Stimulated activated CD8-positive, alpha-beta memory T cell treated with anti-CD3 and anti-CD28 coated beads, Interleukin-7, amount 100 ng/mL, for 4 hours (primary cell): ENCODE data around the gene ZDHHC11B.
"Not testable (repeated sequence)": the region's sequence is repeated elsewhere in the genome, so short reads cannot be mapped to it uniquely, and the experiment has no call there.

Source experiments
- DNase-seq, 2 donors: peaks; one replicate each; pipeline ENCODE4 v3.0.0-alpha.2; 2020; ENCODE audit warnings: low read depth in 2 of 2

Gene ZDHHC11B

DNA sequence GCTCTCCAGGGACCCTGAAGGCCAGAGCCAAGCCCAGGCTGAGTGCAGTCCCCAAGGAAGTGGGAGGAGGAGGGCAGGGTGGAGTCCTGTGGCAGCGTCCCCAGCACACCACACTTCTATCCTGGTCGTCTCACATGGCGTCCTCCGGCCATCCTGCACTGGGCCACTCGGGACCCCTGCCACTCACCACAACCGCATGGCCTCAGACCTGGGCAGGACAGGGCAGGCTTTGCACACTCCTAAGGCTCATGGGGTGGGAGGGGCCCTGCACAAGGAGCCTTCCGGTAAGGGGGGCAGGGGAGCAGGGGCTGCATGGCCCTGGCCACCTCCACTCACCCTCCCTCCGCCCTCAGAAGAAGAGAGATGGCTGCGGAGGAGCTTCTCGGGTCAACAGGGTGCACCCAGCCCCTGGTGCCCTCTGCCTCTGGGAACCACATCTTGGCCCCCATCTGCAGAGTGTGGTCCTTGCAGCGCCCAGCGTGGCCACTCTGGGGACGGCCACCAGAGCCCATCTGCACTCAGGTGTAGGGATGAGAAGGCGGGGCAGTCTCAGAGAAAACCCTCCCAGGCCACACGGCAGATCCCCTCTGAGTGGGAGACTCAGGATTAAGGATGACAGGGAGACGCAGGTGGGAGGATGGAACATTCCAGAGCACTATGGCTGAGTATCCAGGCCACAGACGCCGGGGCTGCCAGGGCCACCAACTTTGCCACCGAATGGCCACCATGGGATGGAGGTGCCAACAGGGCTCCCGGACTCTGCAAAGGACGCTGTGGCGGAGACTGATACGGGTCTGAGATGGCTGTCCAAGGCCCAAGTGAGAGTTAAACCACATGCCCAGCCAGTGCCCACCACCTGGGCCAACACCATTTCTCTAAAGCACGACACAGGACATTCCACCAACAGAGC is 99.0 kb downstream of the ZDHHC11B start:
- DNase-seq = no peak

DNA sequence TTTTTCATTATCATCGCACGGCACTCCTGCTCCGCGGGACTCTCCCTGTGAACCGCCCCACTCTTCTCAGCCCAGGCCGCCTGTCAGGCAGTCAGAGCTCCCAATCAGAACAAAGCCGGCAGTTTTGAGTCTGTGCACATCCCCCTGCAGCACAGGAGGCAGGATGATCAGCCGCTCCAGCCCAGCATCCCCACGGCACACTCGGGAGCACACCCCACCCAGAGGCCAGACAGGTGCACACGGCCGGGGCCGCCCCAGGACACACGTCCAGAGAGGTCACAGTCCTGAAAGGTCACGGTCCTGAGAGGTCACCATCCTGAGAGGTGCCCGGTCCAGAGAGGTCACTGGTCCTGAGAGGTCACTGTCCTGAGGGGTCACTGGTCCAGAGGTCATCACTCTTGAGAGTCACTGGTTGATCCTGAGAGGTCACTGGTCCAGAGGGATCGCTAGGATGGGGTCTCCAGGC is 99.7 kb downstream of the ZDHHC11B start:
- no peak for DNase-seq

DNA sequence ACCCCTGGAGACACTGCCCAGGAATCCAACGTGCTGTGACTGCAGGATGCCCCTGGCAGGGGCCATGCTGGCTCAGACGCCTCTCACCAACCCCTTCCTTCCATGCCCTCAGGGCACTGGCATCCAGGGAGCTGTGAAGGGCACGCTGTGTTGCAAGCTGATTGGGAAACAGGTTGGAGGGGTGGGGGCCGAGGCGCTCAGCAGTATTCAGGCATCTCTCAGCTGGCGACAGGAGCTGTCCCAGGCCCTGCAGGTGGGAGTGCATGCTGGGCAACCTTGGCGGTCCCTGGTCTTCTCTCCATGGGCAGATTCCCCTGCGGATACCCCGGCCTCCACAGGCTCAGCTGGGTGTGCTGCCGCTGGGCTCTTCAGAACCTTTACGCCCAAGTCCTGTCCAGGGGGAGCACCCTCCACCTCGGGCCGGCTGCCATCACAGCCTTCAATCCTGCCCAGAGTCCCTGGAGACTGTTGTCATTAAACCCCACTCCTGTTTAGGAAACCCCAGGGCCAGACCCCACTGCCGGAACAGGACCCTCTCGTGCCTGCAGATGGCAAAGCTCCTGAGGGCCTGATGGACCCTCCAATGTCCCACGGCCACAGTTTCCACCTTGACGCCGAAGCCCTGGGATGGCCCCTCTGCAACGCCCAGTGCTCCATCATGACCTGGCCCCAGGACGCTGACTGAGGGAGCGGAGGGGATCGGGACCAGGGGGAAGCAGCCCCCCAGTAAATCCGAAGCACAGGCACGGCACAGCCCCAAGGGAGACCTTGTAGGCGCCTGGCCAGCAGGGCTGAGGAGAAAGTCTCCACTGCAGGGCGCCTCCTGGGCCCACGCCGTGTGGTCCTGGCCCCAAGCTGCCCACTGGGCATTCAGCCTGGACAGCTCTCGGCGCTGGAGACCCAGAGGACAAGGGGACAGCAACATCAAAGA is 100.7 kb downstream of the ZDHHC11B start:
- no peak for DNase-seq

DNA sequence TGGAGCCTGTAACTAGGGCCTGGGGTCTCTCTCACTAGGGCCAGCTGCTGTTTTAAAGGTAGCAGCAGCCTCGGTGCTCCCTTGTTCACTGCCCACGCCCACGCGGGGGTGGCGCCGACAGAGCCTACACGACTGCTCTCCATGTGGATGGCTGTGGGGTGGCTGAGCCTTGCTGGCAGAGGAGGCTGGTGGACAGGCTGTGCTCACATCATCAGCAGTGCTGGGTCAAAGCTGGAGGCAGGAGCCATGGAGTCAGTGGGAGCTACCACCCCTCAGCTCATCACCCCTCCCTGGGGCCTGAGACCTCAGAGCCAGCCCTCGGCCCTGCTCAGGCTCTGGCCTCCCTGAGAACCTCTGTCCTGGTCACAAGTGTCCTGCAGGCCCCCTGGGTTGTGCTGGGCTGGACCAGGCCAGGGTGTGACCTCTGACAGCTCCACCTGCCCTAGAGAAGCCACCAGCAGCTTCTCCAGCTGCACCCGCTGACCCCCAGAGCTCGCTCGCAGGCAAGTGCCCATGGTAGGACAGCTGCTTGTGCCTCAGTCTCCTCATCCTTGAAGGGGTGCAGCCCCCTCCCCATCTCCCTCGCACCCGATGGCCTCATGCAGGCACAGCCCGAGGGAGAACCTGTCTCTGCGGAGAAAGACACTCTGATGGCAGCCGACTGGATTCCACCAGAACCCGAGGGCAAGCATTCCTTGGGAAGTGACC is 101.7 kb downstream of the ZDHHC11B start:
- DNase-seq = not testable (repeated sequence)

DNA sequence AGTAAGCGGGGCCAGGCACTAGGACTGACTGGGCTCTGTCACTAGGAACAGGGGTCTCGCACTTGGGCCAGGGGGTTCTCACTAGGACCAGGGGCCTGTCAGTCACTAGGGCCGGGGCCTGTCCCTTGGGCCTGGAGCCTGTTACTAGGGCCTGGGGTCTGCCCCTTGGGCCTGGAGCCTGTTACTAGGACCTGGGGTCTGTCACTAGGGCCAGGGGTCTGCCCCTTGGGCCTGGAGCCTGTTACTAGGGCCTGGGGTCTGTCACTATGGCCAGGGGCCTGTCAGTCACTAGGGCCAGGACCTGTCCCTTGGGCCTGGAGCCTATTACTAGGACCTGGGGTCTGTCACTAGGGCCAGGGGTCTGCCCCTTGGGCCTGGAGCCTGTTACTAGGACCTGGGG is 102.3 kb downstream of the ZDHHC11B start:
- DNase-seq = not testable (repeated sequence)

DNA sequence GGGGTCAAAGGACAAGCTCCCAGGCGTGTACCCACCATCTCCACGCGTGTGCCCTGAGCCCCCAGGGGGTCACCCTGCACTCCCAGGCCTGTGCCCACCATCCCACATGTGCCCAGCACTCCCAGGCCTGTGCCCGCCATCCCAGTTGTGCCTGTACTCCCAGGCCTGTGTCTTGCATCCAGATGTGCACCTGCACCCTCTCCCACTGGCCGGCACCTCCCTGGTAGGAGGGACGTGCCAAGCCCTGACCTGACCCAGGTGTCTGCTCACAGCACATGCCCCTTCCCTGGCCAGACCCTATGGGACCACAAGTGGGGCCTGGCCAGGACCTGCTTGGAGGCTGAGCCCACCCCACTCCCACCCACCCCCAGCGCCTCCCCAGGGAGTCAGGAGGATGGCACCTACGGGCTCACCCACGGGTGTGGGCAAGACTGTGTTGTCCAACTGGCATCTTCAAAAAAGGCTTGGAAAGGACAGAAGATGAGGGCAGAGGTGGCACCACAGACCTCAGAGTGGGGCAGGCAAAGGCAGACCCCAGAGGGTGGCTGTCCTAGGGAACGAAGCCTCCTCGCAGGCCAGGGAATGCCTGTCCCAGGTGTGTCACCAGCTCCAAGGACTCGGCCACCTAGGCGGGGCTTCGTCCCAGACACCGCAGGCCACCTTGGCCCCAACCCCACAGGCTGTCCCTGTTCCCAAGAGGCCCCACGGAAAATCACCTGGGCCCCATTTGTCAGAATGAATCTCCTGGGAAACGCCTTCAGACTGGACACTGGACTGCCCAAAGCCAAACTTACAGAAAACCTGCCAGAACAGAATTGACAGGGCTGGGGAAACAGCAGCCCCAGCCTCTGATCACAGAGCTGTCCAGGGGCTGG is 103.0 kb downstream of the ZDHHC11B start:
- not testable (repeated sequence) for DNase-seq

DNA sequence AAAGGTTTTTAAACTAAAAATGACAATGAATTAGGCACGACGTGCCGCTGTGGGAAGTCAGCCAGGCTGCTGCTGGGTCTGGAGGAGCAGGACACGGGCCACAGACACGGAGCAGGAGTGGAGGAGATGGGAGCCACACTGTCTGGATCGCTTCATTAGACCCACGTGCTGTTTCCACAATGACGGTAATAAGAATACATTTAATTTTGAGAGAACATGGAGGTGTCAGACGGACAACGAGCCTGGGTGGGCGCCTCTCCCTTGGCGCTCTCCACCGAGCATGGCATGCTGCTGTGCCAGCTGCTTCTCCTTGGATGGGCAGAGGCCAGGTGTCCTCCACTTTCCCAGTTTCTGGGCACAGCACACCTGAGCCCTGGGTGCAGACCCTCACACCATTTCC is 103.7 kb downstream of the ZDHHC11B start:
- not testable (repeated sequence) for DNase-seq

DNA sequence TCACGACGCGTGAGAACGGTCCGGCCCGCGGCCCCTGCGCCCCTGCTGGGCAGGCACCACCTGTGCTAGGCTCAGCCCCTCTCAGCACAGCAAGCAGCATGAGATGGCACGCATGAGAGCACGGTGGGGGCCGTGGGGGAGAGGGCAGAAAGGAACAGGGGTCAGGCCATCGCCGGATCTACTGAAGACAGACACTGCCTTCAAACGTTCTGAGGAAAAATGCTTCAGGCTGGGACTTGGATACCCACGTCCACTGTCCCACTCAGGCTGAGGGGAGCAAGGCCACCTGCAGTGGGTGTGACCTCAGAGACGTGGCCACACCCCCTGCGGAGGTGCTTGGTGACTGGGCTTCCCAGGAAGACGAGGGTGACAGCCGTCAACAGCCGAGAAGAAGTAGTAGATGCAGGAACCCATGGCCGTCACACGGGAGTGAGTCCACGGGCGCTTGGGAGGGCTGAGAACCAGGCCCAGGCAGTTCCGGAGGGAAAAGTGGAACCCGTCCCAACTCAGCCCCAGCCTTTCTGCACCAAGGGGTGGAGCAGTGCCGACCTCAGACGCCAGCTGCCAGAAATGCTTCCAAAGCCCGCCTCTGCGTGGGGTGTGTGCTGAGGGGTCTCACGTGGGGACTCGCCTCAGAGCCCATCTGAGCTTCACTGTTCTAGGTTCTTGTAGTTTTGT is 104.3 kb downstream of the ZDHHC11B start:
- not testable (repeated sequence) for DNase-seq

DNA sequence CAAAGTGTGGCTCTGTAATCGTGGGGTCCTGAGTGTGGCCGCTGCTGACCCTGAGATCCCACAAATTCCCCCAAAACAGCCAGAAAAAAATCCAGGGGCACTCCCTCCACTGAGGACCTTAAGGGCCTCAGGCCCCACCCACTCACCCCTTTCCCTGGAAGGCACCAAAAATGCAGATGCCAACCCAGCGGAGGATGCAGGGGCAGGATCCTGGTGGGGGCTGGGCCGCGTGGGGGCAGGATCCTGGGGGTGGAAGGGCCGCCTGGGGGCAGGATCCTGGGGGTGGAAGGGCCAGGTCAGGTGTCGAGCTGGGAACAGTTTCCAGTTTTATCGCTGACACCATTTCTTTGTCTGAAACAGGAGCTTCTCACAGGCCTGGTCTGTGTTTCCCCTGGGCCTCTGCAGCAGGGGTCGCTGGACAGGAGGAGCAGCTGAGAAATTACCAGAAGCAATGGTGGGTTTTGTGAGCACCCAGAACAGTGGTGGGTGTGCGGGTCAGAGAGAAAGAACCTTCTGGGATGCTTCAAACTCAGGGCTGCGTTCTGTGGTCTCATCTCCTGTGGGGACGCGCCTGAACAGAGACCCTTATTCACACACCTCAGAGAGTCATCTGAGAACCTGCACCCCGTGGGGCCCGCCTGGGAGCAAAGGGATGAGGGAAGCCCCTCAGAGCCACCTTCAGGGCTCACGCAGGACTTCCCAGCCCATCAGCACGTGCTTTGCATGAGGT is 105.2 kb downstream of the ZDHHC11B start:
- DNase-seq = not testable (repeated sequence)

DNA sequence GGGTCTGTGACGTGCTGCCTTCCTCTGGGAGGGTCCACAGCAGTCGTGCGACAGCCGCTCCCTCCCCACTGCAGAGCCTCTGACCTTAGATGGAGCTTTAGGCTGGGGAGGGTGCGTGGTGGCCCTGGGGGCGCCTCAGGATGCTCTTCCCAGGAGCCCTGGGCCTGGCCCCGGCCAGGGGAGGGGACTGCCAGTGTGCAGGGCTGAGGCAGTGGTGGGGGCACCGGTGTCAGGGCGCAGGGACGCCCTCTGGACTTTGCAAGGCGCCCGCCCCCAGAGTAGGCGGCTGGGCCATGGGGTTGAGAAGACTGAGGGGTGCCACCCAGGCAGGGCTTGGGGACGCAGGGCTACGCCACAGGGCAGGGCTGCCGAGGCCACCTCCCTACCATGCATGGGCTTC is 106.0 kb downstream of the ZDHHC11B start:
- DNase-seq = not testable (repeated sequence)

DNA sequence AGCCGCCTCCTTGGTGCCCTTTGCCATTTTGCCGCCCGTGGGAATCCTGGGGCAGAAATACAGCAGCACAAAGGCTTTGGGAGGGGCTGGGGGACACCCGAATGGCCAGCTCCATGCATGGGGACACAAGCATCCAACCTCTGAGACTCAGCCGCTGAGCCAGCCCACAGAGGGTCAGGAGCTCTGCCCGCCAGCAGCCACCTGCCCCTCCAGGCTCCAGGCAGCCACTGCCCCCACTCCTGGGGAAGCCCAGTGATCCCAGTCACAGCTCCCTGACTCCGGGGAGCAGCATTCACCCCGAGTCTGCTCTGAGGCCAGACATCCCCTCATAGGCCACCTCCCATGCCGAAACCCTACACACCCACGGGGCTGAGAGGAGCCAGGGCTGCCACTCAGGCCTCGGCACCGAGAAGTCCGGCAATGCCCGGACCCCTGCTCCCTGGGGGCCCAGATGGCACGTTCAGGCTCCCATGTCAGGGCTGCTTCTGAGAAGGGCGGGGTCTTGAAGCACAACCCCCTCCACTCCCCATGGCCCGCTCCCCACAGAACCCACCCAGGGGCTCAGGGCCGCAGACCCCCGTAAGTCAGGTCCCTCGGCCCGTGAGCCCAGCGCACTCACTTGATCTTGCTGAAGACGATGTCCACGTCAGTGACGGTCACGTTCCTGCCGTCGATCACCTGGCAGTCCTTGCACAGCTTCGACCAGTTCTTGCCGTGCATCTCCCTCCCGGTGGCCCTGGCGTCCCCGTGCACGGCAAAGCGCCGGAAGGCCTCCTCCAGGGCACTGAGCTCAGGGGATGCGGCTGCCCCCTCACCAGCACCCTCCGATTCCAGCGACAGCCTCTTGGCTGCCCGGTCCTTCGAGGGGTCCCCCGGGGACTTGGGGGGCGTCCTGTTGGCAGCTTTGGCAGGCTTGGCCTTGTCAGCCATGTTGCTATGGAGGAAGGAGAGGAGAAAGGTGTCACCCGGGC is 107.1 kb downstream of the ZDHHC11B start:
- DNase-seq = no peak

DNA sequence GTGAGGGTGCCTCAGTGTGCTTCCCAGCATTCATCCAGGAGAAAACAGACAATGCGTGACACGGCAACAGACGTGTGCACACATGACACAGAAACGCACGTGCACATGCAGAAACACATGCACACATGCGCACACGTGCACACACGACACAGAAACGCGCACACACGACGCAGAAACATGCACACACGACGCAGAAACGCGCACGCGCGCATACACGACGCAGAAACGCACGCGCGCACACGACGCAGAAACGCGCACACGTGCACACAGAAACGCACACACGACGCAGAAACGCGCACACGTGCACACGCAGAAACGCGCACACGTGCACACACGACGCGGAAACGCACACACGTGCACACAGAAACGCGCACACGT is 107.8 kb downstream of the ZDHHC11B start:
- no peak for DNase-seq

DNA sequence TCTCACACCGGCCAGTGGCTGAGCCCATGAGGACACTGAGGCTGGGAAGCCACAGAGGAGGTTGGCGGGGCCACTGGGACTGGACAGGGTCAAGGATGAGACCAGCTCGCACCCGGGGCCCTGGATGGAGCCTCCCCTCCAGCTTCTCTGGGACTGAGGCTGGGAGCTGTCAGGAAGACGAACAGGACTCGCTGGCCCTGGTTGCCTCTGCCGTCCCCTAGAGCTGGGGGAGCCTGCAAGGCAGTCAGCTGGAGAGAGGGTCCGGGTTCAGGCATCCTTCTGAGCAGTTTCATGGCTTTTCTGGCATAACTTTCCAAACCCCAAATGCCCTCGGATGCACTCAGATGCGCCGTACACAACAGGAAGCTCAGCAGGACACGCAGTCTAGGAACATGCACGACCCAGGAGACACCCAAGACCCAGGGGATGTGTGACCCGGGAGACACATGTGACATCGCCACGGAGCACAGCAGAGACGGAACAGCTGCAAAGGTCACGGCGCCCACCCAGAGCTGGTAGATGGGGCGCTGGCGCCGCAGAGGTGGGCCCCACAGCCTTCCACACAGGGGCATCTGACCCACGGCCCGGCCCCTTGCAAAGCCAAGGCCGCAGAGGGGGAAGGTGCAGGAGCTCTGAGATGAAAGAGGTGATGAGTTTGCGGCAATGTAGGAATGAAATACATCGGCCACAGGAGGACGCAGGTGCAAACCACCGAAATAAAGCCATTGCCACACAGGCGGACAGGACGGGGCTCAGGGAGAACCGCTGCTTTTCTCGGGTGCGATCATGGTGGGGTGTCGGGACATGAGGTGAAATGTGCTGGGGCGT is 108.4 kb downstream of the ZDHHC11B start:
- no peak for DNase-seq

DNA sequence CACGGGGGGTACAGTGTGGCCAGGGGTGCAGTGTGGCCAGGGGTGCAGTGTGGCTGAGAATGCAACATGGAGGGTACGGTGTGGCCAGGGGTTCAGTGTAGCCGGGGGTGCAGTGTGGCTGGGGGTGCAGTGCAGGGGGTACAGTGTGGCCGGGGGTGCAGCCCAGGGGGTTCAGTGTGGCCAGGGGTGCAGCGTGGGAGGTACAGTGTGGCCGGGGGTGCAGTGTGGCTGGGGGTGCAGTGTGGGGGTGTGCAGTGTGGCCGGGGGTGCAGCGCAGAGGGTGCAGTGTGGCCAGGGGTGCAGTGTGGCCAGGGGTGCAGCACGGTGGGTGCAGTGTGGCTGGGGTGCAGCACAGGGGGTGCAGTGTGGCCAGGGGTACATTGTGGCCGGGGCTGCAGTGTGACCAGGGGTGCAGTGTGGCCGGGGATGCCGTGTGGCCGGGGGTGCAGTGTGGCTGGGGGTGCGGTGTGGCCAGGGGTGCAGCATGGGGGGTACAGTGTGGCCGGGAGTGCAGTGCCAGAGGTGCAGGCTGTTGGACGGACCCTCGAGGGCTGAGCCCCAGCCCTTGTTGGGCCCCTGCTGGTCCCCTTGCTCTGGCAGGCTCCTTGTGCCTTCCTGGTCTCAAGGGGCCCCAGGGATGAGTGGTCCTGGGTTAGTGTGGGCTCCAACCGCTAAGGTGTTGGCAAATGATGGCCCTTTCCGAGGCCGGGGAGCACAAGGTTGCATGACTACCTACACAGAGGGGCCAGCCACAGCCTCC is 109.2 kb downstream of the ZDHHC11B start:
- no peak for DNase-seq

DNA sequence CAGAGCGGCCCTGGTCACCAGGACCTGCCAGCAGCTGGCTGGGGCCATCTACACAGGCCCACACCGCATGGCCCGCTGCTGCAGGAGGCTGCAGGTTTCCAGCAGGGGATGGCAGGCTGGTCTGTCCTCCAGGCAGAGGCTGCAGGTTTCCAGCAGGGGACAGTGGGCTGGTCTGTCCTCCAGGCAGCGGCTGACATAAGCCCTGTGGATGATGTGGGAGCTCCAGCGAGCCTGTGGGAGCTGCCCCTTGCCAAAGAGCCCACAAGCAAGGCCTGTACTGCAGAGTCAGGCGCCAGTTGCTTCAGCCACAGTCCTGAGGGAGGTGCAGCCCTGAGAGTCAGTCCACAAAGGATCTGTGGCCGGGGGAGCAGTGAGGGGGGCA is 109.9 kb downstream of the ZDHHC11B start:
- no peak for DNase-seq

DNA sequence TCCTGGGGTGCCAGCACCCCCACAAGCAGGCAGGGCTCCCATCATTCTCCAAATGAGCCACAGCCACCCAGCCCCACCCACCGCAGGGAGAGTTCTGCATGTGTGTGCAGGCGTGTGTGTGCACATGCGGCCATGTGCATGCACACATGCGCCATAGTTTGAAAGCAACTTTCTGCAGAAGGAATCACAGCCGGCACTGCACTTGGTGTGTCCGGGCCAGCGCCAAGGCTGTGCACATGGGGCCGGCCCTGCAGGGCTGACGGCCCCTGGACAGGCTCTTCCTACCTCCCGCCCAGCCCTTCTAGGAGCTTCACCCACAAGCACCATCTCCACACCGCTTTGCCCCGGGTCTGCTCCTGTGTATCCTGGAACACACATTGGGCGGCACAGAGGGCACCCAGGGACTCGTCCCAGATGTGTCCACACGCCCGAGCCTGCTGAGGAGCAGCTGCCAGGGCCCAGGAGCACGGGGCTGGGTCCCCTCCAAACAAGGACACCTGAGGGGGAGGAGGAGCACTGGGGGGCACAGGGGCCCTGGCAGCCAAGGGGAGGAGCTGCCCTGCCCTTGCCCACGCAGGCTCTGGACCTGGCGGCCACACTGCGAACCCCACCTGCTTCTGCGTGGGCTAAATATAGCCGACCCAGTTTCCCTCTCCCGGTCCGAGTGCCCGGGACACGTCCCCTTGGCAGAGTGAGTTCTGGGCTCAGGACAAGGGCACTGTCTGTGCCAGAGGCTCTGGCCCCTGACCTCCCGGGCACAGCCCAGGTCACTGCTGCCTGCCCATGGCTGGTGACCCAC is 110.5 kb downstream of the ZDHHC11B start:
- no peak for DNase-seq
